Memory B cell (primary cell): ENCODE measurements around the gene FGGY.

Experiments
- ATAC-seq: fragments of 150-1000 bp; cut with Tn5 transposase; 2 replicates; pipeline ENCODE4 v1.10.0; 2021; ENCODE audit warnings: low read depth, mild to moderate bottlenecking, moderate library complexity
- DNase-seq, 2 donors: peaks; one replicate each; pipeline ENCODE4 v3.0.0; 2022; ENCODE audit warnings: low spot score in 2 of 2
- H3K27ac Mint-ChIP-seq: one replicate; pipeline ENCODE4 v1.8.0; 2022; ENCODE audit warnings: mild to moderate bottlenecking, moderate library complexity, mixed read lengths
- H3K27me3 Mint-ChIP-seq: one replicate; pipeline ENCODE4 v1.8.0; 2022; ENCODE audit warnings: mixed read lengths
- H3K36me3 Mint-ChIP-seq: one replicate; pipeline ENCODE4 v1.8.0; 2022; ENCODE audit warnings: mild to moderate bottlenecking, mixed read lengths
- H3K4me1 Mint-ChIP-seq: one replicate; pipeline ENCODE4 v1.8.0; 2022; ENCODE audit warnings: mixed read lengths
- H3K4me3 Mint-ChIP-seq: one replicate; pipeline ENCODE4 v1.8.0; 2022; ENCODE audit warnings: mild to moderate bottlenecking, moderate library complexity, mixed read lengths
- H3K9me3 Mint-ChIP-seq: one replicate; pipeline ENCODE4 v1.8.0; 2022; ENCODE audit warnings: mixed read lengths

The FGGY gene

GRCh38 chr1:59357645-59358320 lies 60.9 kb downstream of the FGGY start:
- Mint-ChIP-seq H3K36me3 (peaks cover 21% of the 10 kb centered on the region), H3K4me3 (no peak overlapping the region), H3K27ac (no peak overlapping the region), H3K4me1 (peaks cover 6% of the 10 kb centered on the region), H3K9me3 (no peaks in the 10 kb centered on the region), H3K27me3 (no peaks in the 10 kb centered on the region)
- DNase-seq (no peak), ATAC-seq (no peak)

GRCh38 chr1:59359325-59359724 lies 62.4 kb downstream of the FGGY start:
- no peak for DNase-seq
- H3K36me3 Mint-ChIP-seq = peaks cover 23% of the 10 kb centered on the region
- no peaks in the 10 kb centered on the region for H3K9me3 Mint-ChIP-seq
- no peak for ATAC-seq
- H3K27me3 Mint-ChIP-seq = no peaks in the 10 kb centered on the region
- H3K27ac Mint-ChIP-seq = no peak overlapping the region
- H3K4me3 Mint-ChIP-seq = no peak overlapping the region
- peaks cover 5% of the 10 kb centered on the region for H3K4me1 Mint-ChIP-seq

GRCh38 chr1:59360170-59360569 lies 63.3 kb downstream of the FGGY start:
- Mint-ChIP-seq H3K4me1 (no peaks in the 10 kb centered on the region), H3K9me3 (no peaks in the 10 kb centered on the region), H3K27me3 (no peaks in the 10 kb centered on the region), H3K36me3 (peaks cover 24% of the 10 kb centered on the region), H3K4me3 (no peak overlapping the region), H3K27ac (no peak overlapping the region)
- ATAC-seq (no peak), DNase-seq (no peak)

GRCh38 chr1:59360729-59361128 lies 63.8 kb downstream of the FGGY start:
- H3K4me3 Mint-ChIP-seq = no peak overlapping the region
- H3K27me3 Mint-ChIP-seq = no peaks in the 10 kb centered on the region
- peaks cover 26% of the 10 kb centered on the region for H3K36me3 Mint-ChIP-seq
- no peak for ATAC-seq
- H3K4me1 Mint-ChIP-seq = no peaks in the 10 kb centered on the region
- no peak overlapping the region for H3K27ac Mint-ChIP-seq
- no peaks in the 10 kb centered on the region for H3K9me3 Mint-ChIP-seq
- DNase-seq = no peak

- Mint-ChIP-seq H3K27me3 (no peaks in the 10 kb centered on the region), H3K27ac (no peak overlapping the region), H3K4me1 (no peaks in the 10 kb centered on the region), H3K4me3 (no peak overlapping the region), H3K9me3 (no peaks in the 10 kb centered on the region), H3K36me3 (peaks cover 30% of the 10 kb centered on the region)
- no peak for ATAC-seq
- no peak for DNase-seq
Measured at GRCh38 chr1:59361766-59362165, 64.9 kb downstream of the FGGY start.

GRCh38 chr1:59364037-59364436 lies 67.1 kb downstream of the FGGY start:
- DNase-seq (no peak), ATAC-seq (no peak)
- Mint-ChIP-seq H3K36me3 (peaks cover 31% of the 10 kb centered on the region), H3K27ac (no peak overlapping the region), H3K9me3 (no peaks in the 10 kb centered on the region), H3K4me1 (no peaks in the 10 kb centered on the region), H3K4me3 (no peak overlapping the region), H3K27me3 (no peaks in the 10 kb centered on the region)

GRCh38 chr1:59366346-59366745 lies 69.5 kb downstream of the FGGY start:
- peaks cover 32% of the 10 kb centered on the region for H3K36me3 Mint-ChIP-seq
- DNase-seq = no peak
- no peaks in the 10 kb centered on the region for H3K4me1 Mint-ChIP-seq
- no peak overlapping the region for H3K4me3 Mint-ChIP-seq
- no peak overlapping the region for H3K27ac Mint-ChIP-seq
- H3K27me3 Mint-ChIP-seq = no peaks in the 10 kb centered on the region
- no peak for ATAC-seq
- peaks cover 1% of the 10 kb centered on the region for H3K9me3 Mint-ChIP-seq

GRCh38 chr1:59367301-59368007 lies 70.6 kb downstream of the FGGY start:
- no peak overlapping the region for H3K27ac Mint-ChIP-seq
- H3K27me3 Mint-ChIP-seq = no peaks in the 10 kb centered on the region
- no peak overlapping the region for H3K4me3 Mint-ChIP-seq
- H3K4me1 Mint-ChIP-seq = no peaks in the 10 kb centered on the region
- DNase-seq (no peak), ATAC-seq (no peak)
- peaks cover 1% of the 10 kb centered on the region for H3K9me3 Mint-ChIP-seq
- H3K36me3 Mint-ChIP-seq = peaks cover 27% of the 10 kb centered on the region

- H3K27ac Mint-ChIP-seq = peak overlapping the region; percentile 28
- peaks cover 26% of the 10 kb centered on the region for H3K36me3 Mint-ChIP-seq
- H3K9me3 Mint-ChIP-seq = peaks cover 1% of the 10 kb centered on the region
- H3K4me1 Mint-ChIP-seq = no peaks in the 10 kb centered on the region
- DNase-seq (no peak), ATAC-seq (no peak)
- H3K4me3 Mint-ChIP-seq = no peak overlapping the region
- no peaks in the 10 kb centered on the region for H3K27me3 Mint-ChIP-seq
Measured at GRCh38 chr1:59368008-59368670, 71.2 kb downstream of the FGGY start.

- no peak overlapping the region for H3K4me3 Mint-ChIP-seq
- H3K4me1 Mint-ChIP-seq = peaks cover 4% of the 10 kb centered on the region
- no peaks in the 10 kb centered on the region for H3K9me3 Mint-ChIP-seq
- peaks cover 21% of the 10 kb centered on the region for H3K36me3 Mint-ChIP-seq
- H3K27me3 Mint-ChIP-seq = no peaks in the 10 kb centered on the region
- no peak for ATAC-seq
- H3K27ac Mint-ChIP-seq = peak overlapping the region; percentile 8
- DNase-seq = no peak
Measured at GRCh38 chr1:59375321-59376220, 78.7 kb downstream of the FGGY start.

- ATAC-seq (no peak), DNase-seq (no peak)
- peak overlapping the region; percentile 58 for H3K27ac Mint-ChIP-seq
- H3K4me1 Mint-ChIP-seq = peaks cover 4% of the 10 kb centered on the region
- no peaks in the 10 kb centered on the region for H3K27me3 Mint-ChIP-seq
- H3K9me3 Mint-ChIP-seq = no peaks in the 10 kb centered on the region
- peaks cover 31% of the 10 kb centered on the region for H3K36me3 Mint-ChIP-seq
- no peak overlapping the region for H3K4me3 Mint-ChIP-seq
Measured at GRCh38 chr1:59377350-59377904, 80.5 kb downstream of the FGGY start.

GRCh38 chr1:59378621-59379370 lies 81.9 kb downstream of the FGGY start:
- Mint-ChIP-seq H3K4me1 (peaks cover 4% of the 10 kb centered on the region), H3K4me3 (no peak overlapping the region), H3K27ac (no peak overlapping the region), H3K36me3 (peaks cover 40% of the 10 kb centered on the region), H3K9me3 (no peaks in the 10 kb centered on the region), H3K27me3 (no peaks in the 10 kb centered on the region)
- DNase-seq (no peak), ATAC-seq (no peak)

- peaks cover 7% of the 10 kb centered on the region for H3K4me1 Mint-ChIP-seq
- H3K27me3 Mint-ChIP-seq = no peaks in the 10 kb centered on the region
- no peaks in the 10 kb centered on the region for H3K9me3 Mint-ChIP-seq
- H3K4me3 Mint-ChIP-seq = no peak overlapping the region
- H3K36me3 Mint-ChIP-seq = peaks cover 40% of the 10 kb centered on the region
- H3K27ac Mint-ChIP-seq = no peak overlapping the region
- ATAC-seq (no peak), DNase-seq (no peak)
Measured at GRCh38 chr1:59379371-59379728, 82.5 kb downstream of the FGGY start.
